Smooth muscle cell (in vitro differentiated cells): ENCODE data around the gene FNIP1. TPM values are rescaled to one million over a fixed set of nuclear protein-coding genes. Genes with fewer than 3 reads are reported as not detected.
A peak's percentile ranks its signal among the peaks of the same experiment; 100 is the strongest.

ENCODE experiments used
- DNase-seq: peaks from one replicate; lab custom pipeline; 2025; ENCODE audit not compliant: unreplicated experiment; lab: John Stamatoyannopoulos, UW
- H2AFZ ChIP-seq: fragments of 200-600 bp; sonication (generic); 2 replicates; pipeline ENCODE4 v1.6.0; 2016; ENCODE audit warnings: antibody characterized with exemption, low read depth, mild to moderate bottlenecking
- H3F3A ChIP-seq: fragments of 200-600 bp; sonication (generic); 2 replicates; pipeline ENCODE4 v1.6.0; 2017; ENCODE audit warnings: antibody characterized with exemption, low read depth
- H3K27ac ChIP-seq: fragments of 200-600 bp; sonication (generic); 2 replicates; pipeline ENCODE4 v1.5.1; 2016; ENCODE audit warnings: low read depth, mild to moderate bottlenecking
- H3K27me3 ChIP-seq: fragments of 200-600 bp; sonication (generic); 2 replicates; pipeline ENCODE4 v1.6.1; 2016; ENCODE audit warnings: low read depth, mild to moderate bottlenecking
- H3K36me3 ChIP-seq: fragments of 200-600 bp; sonication (generic); 2 replicates; pipeline ENCODE4 v1.5.1; 2016; ENCODE audit warnings: low read depth
- H3K4me1 ChIP-seq: fragments of 200-600 bp; sonication (generic); 2 replicates; pipeline ENCODE4 v1.5.1; 2016; ENCODE audit warnings: low read depth
- H3K4me2 ChIP-seq: fragments of 200-600 bp; sonication (generic); 2 replicates; pipeline ENCODE4 v1.6.0; 2016; ENCODE audit warnings: mild to moderate bottlenecking
- H3K4me3 ChIP-seq: fragments of 200-600 bp; sonication (generic); 2 replicates; pipeline ENCODE4 v1.5.1; 2016; ENCODE audit warnings: mild to moderate bottlenecking
- H3K79me2 ChIP-seq: fragments of 200-600 bp; sonication (generic); 2 replicates; pipeline ENCODE4 v1.6.0; 2016; ENCODE audit warnings: low read depth, mild to moderate bottlenecking
- H3K9ac ChIP-seq: fragments of 200-600 bp; sonication (generic); 2 replicates; pipeline ENCODE4 v1.6.0; 2016; ENCODE audit warnings: low read depth
- H3K9me3 ChIP-seq: fragments of 200-600 bp; sonication (generic); replicated peaks from 2 replicates; pipeline ENCODE4 v1.5.1; 2016; ENCODE audit warnings: low read depth
- H4K20me1 ChIP-seq: fragments of 200-600 bp; sonication (generic); 2 replicates; pipeline ENCODE4 v1.6.0; 2016; ENCODE audit warnings: low read depth
- CTCF ChIP-seq: fragments of 200-600 bp; sonication (generic); IDR thresholded peaks from 2 replicates; pipeline ENCODE4 v1.5.1; 2017; ENCODE audit warnings: borderline replicate concordance, mild to moderate bottlenecking, antibody characterized with exemption; ENCODE audit not compliant: insufficient read depth, poor library complexity, severe bottlenecking
- WGBS: methylation state at CpG from one replicate; pipeline ENCODE4 v1.1.7; 2016; ENCODE audit warnings: low lambda C conversion rate; 5-methylcytosine and 5-hydroxymethylcytosine counted together
- polyA plus RNA-seq: library from polyadenylated mRNA; unstranded; fragments of >200 nt; fragmentation: Nextera tagmentation; extraction: Ambion mirVana; gene quantifications from 2 replicates; pipeline ENCODE4 v1.2.1, GENCODE V29; 2016
- total RNA-seq: library from RNA; depleted of rRNA; stranded (reverse); fragments of >200 nt; gene quantifications from 2 replicates; pipeline ENCODE4 v1.2.3, GENCODE V29; 2014

Gene FNIP1
- total and polyA plus RNA-seq, 2 experiments from 2014 or later, result 8.8 to 47.4 TPM

DNA sequence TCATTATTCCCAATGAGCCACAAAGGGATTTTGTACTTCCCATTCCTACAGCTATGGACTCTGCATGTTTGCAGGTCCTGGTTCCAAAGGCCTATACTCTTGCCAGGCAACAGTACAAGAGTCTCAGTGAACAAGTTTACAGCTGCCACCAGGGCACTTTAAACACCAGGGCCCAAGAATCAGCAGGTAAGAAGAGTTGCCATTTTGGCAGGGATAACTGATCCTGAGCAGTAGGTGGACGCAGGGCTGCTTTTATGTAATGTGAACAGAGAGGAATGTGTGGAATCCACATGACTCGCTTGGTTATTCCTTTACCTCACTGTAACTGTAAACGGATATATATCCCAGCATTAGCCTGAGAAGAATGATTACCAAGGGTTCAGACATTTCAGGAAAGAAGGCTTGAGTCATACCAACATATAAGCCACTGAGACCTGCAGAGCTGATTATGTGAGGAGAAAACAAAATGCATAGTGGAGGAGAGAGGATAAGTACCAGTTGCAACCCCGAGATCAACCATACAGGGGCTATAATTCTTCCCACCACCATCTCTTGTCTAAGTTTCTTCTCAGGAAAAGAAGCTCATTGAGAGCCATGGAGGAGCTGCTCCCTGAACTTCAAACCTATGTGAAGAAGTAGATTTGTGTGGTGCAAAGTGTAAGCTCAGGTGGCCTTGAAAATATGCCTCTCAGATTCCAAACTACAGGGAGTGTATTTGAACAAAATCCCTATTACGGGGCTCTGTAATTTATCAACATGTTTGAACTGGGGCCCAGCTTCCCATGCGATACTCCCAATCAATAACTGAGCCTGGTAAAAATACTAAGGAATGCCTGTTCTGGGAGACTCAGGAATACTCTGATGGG lies 186.4 kb downstream of the FNIP1 start:
- no peak overlapping the region for H3K4me3 ChIP-seq
- no peak for DNase-seq
- H3K79me2 ChIP-seq, result peaks cover 69% of the 10 kb centered on the region
- TF ChIP-seq CTCF, result no peak
- no peaks in the 10 kb centered on the region for H3K36me3 ChIP-seq
- peak overlapping the region; percentile 55 for H3K27ac ChIP-seq
- no peak overlapping the region for H3K9ac ChIP-seq
- 49% methylated on average over 6 of the region's 6 CpGs for WGBS
- H3K4me1 ChIP-seq, result peaks cover 9% of the 10 kb centered on the region
- peaks cover 39% of the 10 kb centered on the region for H4K20me1 ChIP-seq
- no peaks in the 10 kb centered on the region for H3K9me3 ChIP-seq
- H3K27me3 ChIP-seq, result no peaks in the 10 kb centered on the region
- H3K4me2 ChIP-seq, result peak overlapping the region; percentile 70
- H2AFZ ChIP-seq, result no peak overlapping the region
- H3F3A ChIP-seq, result peaks cover 2% of the 10 kb centered on the region

DNA sequence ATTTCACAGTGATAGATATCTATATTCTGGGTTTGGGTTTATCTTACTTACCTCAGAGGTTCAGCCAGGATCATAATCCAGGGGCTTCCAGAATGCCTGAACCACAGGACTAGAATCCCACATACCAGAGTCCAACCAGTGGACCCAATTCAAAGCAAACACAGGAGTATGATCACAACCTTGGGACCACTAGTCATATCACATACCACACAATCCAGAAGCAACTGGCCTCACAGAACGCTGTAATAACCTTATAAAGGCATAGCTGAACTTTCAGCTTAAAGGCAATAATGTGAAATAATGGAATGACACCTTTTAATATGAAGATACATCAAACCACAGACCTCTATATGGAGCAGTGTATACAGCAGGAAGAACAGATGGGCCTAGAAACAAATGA lies 187.0 kb downstream of the FNIP1 start:
- no peaks in the 10 kb centered on the region for H3K36me3 ChIP-seq
- TF ChIP-seq CTCF, result no peak
- peaks cover 2% of the 10 kb centered on the region for H3F3A ChIP-seq
- H3K9ac ChIP-seq, result no peak overlapping the region
- no peak overlapping the region for H3K4me3 ChIP-seq
- WGBS, result 88% methylated on average over 1 of the region's 1 CpG
- H2AFZ ChIP-seq, result no peak overlapping the region
- H4K20me1 ChIP-seq, result peaks cover 33% of the 10 kb centered on the region
- peak overlapping the region; percentile 55 for H3K27ac ChIP-seq
- DNase-seq, result no peak
- peaks cover 6% of the 10 kb centered on the region for H3K4me1 ChIP-seq
- H3K79me2 ChIP-seq, result peaks cover 69% of the 10 kb centered on the region
- no peaks in the 10 kb centered on the region for H3K9me3 ChIP-seq
- no peaks in the 10 kb centered on the region for H3K27me3 ChIP-seq
- peak overlapping the region; percentile 70 for H3K4me2 ChIP-seq

- TF ChIP-seq CTCF, result no peak
- 88% methylated on average over 5 of the region's 5 CpGs for WGBS
- Histone ChIP-seq H3K4me1 (peaks cover 6% of the 10 kb centered on the region), H4K20me1 (peaks cover 27% of the 10 kb centered on the region), H3K36me3 (no peaks in the 10 kb centered on the region), H3K4me2 (no peak overlapping the region), H2AFZ (no peak overlapping the region), H3K9me3 (no peaks in the 10 kb centered on the region), H3K4me3 (no peak overlapping the region), H3K27me3 (no peaks in the 10 kb centered on the region), H3K27ac (no peak overlapping the region), H3F3A (peaks cover 2% of the 10 kb centered on the region), H3K9ac (no peak overlapping the region), H3K79me2 (peaks cover 61% of the 10 kb centered on the region)
- DNase-seq, result no peak
Measured at GRCh38 chr5:131608597-131608996, 188.2 kb downstream of the FNIP1 start.
